Liver (tissue), 3 donors: Measurements from ENCODE around the gene USP25.

Experiments
- FOXA1 ChIP-seq: IDR thresholded peaks from 2 replicates; pipeline ENCODE4 v1.6.1; 2016; ENCODE audit warnings: antibody characterized with exemption
- GABPA ChIP-seq, 2 donors: IDR thresholded peaks in 1 of 2; conservative IDR thresholded peaks in 1 of 2; 2 replicates each; pipeline ENCODE4 v1.6.1; 2016; ENCODE audit warnings: antibody characterized with exemption in 2 of 2, mild to moderate bottlenecking in 1 of 2, moderate library complexity in 1 of 2
- JUND ChIP-seq, 2 donors: IDR thresholded peaks; 2 replicates each; pipeline ENCODE4 v1.6.1; 2016; ENCODE audit warnings: antibody characterized with exemption in 2 of 2
- NR2F2 ChIP-seq: IDR thresholded peaks from 2 replicates; pipeline ENCODE4 v1.6.1; 2016; ENCODE audit warnings: antibody characterized with exemption
- RAD21 ChIP-seq, 2 donors: IDR thresholded peaks; 2 replicates each; pipeline ENCODE4 v1.6.1; 2016; ENCODE audit warnings: antibody characterized with exemption in 2 of 2, mild to moderate bottlenecking in 2 of 2
- SP1 ChIP-seq: IDR thresholded peaks from 2 replicates; pipeline ENCODE4 v1.6.1; 2018; ENCODE audit warnings: antibody characterized with exemption, mild to moderate bottlenecking
- YY1 ChIP-seq: IDR thresholded peaks from 2 replicates; pipeline ENCODE4 v1.6.1; 2016; ENCODE audit warnings: antibody characterized with exemption, mild to moderate bottlenecking
- TF ChIP-seq, protein P1 (sequence below): fragments of 150-350 bp; IDR thresholded peaks from 2 replicates; pipeline ENCODE4 v1.5.1; 2017; ENCODE audit warnings: improper control_type of control experiment, low read depth, low read length; ENCODE audit not compliant: missing input control
- TF ChIP-seq, protein P2 (sequence below): IDR thresholded peaks from 2 replicates; pipeline ENCODE4 v1.6.1; 2016; ENCODE audit warnings: antibody characterized with exemption, mild to moderate bottlenecking
- donor health status: healthy.
- donor health status: healthy.

DNA sequence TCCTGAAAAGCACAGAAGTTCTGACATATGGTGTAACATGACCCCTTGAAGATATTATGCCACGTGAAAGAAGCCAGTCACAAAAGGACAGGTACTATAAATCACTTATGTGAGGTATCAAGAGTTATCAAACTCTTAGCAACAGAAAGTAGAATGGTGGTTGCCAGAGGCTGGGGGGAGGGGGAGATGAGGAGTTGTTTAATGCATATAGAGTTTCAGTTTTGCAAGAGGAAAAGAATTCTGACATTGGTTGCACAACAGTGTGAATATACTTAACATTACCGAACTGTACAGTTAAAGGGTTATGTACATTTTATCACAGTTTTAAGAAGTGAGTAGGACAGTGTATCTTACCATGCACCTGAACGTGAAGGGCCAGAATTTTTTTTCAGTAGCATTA lies 80.0 kb downstream of the USP25 start:
- TF ChIP-seq, protein P1, sequence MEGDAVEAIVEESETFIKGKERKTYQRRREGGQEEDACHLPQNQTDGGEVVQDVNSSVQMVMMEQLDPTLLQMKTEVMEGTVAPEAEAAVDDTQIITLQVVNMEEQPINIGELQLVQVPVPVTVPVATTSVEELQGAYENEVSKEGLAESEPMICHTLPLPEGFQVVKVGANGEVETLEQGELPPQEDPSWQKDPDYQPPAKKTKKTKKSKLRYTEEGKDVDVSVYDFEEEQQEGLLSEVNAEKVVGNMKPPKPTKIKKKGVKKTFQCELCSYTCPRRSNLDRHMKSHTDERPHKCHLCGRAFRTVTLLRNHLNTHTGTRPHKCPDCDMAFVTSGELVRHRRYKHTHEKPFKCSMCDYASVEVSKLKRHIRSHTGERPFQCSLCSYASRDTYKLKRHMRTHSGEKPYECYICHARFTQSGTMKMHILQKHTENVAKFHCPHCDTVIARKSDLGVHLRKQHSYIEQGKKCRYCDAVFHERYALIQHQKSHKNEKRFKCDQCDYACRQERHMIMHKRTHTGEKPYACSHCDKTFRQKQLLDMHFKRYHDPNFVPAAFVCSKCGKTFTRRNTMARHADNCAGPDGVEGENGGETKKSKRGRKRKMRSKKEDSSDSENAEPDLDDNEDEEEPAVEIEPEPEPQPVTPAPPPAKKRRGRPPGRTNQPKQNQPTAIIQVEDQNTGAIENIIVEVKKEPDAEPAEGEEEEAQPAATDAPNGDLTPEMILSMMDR = no peak
- no peak for TF ChIP-seq GABPA (IDR thresholded peaks at IDR 0.05 in 1 of 2, conservative IDR thresholded peaks at IDR 0.05 in 1 of 2)
- TF ChIP-seq JUND (IDR thresholded peaks at IDR 0.05) = no peak
- TF ChIP-seq YY1 = no peak
- no peak for TF ChIP-seq FOXA1
- TF ChIP-seq, protein P2, sequence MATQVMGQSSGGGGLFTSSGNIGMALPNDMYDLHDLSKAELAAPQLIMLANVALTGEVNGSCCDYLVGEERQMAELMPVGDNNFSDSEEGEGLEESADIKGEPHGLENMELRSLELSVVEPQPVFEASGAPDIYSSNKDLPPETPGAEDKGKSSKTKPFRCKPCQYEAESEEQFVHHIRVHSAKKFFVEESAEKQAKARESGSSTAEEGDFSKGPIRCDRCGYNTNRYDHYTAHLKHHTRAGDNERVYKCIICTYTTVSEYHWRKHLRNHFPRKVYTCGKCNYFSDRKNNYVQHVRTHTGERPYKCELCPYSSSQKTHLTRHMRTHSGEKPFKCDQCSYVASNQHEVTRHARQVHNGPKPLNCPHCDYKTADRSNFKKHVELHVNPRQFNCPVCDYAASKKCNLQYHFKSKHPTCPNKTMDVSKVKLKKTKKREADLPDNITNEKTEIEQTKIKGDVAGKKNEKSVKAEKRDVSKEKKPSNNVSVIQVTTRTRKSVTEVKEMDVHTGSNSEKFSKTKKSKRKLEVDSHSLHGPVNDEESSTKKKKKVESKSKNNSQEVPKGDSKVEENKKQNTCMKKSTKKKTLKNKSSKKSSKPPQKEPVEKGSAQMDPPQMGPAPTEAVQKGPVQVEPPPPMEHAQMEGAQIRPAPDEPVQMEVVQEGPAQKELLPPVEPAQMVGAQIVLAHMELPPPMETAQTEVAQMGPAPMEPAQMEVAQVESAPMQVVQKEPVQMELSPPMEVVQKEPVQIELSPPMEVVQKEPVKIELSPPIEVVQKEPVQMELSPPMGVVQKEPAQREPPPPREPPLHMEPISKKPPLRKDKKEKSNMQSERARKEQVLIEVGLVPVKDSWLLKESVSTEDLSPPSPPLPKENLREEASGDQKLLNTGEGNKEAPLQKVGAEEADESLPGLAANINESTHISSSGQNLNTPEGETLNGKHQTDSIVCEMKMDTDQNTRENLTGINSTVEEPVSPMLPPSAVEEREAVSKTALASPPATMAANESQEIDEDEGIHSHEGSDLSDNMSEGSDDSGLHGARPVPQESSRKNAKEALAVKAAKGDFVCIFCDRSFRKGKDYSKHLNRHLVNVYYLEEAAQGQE = no peak
- no peak for TF ChIP-seq SP1
- no peak for TF ChIP-seq RAD21 (IDR thresholded peaks at IDR 0.05)
- no peak for TF ChIP-seq NR2F2
